Activated CD8-positive, alpha-beta memory T cell treated with anti-CD3 and anti-CD28 coated beads, Interleukin-2, amount 50 U/mL, for 4 hours (primary cell): ENCODE results near the gene ANAPC7.
A peak's percentile ranks its signal among the peaks of the same experiment; 100 is the strongest.
"Not testable (repeated sequence)": the region's sequence is repeated elsewhere in the genome, so short reads cannot be mapped to it uniquely, and the experiment has no call there.

ENCODE experiments used
- DNase-seq: peaks from one replicate; pipeline ENCODE4 v3.0.0-alpha.2; 2020

The ANAPC7 gene, protein sequence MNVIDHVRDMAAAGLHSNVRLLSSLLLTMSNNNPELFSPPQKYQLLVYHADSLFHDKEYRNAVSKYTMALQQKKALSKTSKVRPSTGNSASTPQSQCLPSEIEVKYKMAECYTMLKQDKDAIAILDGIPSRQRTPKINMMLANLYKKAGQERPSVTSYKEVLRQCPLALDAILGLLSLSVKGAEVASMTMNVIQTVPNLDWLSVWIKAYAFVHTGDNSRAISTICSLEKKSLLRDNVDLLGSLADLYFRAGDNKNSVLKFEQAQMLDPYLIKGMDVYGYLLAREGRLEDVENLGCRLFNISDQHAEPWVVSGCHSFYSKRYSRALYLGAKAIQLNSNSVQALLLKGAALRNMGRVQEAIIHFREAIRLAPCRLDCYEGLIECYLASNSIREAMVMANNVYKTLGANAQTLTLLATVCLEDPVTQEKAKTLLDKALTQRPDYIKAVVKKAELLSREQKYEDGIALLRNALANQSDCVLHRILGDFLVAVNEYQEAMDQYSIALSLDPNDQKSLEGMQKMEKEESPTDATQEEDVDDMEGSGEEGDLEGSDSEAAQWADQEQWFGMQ

DNA sequence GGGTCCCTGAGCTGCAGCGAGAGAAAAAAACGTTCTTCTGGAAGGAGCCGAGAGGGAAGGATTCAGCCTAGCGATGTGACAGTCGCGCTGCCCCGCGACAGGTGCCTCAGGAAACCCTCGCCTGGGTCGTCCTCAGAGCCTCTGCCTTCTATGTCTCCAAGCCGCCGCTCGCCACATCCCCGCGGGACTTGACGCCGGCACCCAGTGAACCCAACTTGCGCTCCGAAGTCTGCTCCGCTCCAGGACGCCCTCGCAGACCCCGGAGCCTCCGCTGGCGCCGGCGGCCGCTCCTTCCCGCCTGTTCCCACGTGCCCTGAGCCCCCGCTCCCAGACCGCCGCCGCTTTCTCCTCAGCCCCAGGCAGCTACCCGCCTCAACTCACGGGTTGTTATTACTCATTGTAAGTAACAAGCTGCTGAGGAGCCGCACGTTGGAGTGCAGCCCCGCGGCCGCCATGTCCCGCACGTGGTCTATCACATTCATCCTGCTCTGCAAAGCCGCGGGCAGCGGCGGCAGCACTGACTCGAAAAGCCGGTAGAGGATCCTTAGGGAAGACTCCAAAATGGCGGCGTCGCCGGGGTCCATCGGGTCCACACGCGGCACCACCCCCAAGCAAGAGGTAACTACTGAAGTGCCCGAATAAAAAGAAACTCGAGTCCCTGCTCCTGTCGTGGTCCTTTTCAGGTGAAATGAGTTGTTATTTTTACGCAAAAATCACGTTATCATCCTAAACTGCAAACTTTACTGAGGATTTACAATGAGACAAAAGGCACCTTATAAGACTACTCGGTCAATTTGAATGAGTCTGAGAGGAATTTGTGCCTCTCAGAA is at the start of gene ANAPC7:
Gene ANAPC7, minus strand, starts transcription at position 563 of the 830 bp plus-strand sequence. Its CDS starts 81 bp downstream, at position 482.
- peak; percentile 84 for DNase-seq

DNA sequence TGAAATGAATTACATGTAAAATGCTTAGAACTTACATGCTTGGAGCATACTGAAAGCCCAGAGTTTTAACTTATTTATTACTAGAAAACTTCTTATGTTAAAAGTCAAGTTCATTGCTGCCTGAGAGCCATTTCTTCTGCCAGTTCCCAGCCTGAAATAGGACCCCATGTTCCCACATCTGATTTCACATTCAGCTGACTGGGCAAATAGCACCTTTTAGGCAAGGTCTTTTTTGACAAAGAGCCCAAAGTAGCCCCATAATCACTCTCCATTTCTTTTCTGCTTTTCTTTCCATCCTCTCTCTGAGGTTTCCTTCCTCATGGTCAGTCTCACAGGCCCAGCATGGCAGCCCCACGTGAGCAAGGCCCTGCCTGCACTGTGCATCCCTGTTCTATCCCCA is 47.8 kb upstream of the ANAPC7 start:
- DNase-seq = no peak

DNA sequence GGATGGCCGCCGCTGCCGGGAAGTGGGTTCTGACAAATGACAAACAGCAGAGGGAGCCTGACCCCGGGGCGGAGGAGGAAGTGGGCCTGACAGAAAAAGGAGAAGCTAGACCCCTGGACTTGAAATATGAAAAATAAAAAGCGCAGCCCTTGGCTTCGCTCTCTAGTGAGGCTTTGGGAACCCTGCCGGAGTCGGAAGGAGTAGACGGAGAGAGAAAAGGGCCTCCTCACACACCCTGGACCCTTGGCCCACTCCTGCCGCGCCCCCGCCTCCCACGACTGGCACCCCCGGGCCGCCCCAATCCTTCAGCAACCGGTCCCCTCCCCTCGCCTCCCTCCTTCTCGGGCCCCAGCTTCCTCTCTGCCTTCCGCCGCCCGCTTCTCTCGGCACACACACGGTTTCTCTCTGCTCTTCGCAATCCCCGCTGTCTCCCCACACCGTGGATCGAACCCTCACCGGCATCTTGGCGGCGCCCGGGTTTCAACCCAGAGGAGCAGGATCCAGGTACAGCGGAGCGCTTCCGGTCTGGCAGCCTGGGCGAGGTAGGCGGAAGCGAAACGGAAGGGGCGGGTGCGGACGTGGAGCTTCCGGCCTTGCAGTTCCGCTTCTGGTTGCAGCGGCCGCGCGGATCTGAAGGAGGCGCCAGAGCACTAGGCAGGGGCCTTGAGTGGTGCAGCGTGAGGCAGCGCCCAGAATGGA is 46.4 kb upstream of the ANAPC7 start, which contains the start of gene ARPC3:
Gene ARPC3, minus strand, starts transcription at position 539 of the 699 bp plus-strand sequence. Its CDS starts 77 bp downstream, at position 462.
- DNase-seq = peak; percentile 94

DNA sequence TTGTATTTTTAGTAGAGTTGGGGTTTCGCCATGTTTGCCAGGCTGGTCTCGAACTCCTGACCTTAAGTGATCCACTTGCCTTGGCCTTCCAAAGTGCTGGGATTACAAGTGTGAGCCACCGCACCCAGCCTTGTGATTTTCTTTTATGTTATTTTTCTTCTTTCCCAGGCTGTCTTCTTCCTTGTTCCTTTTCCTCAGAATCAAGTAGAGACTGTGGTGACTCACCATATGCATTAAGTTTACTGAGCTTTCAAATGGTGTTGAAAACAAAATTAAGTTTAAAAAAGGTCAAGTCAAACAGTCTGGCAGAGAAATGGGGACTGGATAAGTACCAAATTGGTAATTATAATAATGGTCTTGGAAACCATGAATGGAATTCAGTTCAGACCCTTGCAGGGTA is 40.9 kb upstream of the ANAPC7 start:
- no peak for DNase-seq

DNA sequence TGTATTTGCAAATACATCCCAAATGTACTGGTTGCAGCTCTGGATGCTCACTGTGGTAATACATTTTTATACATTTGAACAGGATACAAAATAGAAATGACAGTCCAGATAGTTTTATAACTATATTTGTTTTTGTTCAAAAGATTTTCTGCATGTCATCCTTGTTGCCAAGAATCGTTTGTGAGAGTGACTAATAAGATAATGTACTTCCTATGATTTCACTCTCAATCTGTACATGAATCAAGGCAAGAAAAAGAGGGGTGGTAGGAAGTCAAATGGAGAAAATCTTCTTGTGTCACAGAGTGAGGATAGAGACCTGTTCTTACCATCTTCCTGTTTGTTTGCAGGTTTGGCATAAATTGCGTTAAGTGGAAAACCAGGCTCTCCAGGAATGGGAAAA is 32.7 kb upstream of the ANAPC7 start:
- DNase-seq = no peak

DNA sequence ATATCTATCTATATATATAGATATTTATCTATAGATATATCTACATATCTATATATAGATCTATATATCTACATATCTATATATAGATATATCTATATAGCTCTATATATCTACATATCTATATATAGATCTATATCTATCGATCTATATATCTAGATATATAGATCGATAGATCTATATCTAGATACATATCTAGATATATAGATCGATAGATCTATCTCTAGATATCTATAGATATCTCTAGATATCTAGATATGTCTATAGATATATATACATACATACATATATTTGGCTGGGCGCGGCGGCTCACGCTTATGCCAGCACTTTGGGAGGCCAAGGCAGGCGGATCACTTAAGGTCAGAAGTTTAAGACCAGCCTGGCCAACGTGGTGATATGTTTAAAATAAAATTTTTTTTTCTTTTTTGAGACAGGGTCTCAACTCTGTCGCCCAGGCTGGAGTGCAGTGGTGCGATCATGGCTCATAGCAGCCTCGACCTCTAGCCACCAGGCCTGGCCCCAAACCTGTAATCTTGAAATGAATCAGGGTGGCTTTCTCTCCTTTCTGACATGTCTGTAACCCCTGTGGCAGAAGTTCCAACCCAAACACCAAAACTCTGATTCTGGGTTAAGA is 28.6 kb upstream of the ANAPC7 start:
- DNase-seq = no peak

DNA sequence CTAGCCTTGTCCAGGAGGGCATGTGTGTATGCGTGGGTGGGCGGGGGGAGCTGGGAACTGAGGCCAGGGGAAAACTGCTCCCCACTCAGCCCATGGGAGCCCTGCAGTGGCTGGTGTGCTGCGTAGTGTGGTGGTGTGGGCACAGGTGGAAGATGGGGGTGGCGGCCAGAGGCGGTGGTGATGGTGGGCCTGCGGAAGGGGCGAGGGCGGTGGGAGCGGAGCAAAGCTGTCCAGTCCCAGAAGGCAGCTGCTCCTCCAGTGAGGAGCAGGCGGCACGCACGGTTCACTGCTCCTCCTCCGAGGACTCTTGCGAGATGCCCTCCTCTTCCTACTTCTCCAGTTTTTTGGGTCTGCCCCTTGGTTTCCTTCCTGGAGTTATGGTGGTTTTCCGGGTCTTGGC is 26.2 kb upstream of the ANAPC7 start:
- DNase-seq = not testable (repeated sequence)

DNA sequence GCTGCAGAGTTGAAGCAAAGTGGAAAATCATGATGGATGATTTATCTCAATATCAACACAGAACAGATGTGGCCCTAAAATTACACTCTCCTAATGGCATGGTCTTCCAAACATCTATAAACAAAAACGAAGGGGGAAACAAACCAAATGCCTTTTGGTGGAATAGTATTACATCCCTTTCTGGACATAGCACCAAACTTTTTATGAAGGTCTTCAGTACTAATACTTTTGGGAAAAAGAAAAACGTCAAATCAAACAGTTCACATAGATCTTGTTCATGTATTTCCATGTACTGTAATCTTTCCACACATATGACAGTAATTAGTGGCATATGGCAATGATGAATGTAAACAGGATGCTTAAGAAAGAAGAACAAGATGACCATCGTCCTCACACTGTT is 22.9 kb upstream of the ANAPC7 start:
- DNase-seq = no peak

DNA sequence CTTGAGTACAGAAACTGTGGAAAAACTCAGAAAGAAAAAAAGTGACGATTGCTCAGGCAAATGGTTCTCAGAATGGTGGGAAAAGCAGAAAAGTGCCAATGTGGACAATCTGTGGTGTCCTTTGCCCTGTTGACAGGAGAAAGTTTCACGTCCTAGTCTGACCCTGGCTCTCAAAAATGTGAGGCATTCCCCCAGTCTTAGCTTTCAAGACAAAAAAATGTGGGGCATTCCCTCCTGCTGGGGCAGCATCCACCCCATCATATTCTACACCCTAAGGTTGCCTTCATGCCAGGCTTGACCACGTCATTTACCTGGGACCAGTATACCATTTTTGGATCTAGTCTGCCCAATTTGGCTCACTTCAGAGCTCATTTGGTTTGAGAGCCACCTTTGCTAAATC is 20.7 kb upstream of the ANAPC7 start:
- no peak for DNase-seq

DNA sequence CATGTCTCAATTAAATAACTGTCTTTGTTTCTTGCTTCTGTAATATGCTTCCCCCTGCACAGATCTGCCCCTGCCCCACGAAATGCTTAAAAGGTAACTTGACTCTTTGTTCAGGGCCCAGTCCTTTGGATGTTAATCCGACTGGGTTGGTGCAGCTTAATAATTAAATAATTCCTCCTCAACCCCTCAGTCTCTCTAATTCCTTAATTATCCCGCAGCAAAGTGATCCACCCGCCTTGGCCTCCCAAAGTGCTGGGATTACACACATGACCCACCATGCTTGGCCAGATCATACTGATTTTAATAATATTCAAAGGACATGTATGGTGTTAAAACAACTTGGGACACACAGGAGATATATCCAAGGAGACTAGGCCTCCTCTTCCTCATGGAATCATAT is 18.2 kb upstream of the ANAPC7 start:
- DNase-seq = no peak

DNA sequence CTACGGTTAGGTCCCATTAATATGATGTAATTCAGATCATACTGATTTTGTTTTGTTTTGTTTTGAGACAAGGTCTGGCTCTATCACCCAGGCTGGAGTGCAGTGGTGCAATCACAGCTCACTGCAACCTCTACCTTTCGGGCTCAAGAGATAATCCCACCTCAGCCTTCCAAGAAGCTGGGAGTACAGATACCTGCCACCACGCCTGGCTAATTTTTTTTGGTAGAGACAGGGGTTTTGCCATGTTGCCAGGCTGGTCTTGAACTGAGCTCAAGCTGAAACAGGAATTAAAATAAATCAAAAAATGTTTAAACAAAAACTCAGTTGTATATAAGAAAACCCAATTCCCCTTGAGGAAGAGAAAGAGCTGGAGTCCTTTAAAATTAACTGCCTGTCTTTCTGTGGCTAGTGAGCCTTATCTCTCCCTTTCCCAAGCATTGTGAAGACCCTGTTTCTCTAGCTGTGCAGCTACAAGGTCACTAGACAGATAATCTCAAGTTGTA is 17.7 kb upstream of the ANAPC7 start:
- DNase-seq = no peak

DNA sequence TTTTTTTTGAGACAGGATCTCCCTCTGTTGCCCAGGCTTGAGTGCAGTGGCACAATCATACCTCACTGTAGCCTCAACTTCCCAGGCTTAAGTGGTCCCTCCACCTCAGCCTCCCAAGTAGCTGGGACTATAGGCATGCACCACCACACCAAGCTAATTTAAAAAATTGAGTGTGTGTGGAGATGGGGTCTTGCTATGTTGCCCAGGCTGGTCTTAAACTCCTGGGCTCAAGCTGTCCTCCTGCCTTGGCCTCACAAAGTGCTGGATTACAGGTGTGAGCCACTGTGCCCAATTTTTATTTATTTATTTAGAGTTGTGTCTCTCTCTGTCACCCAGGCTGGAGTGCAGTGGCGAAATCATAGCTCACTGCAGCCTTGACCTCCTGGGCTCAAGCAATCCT is 17.1 kb upstream of the ANAPC7 start:
- DNase-seq = not testable (repeated sequence)

DNA sequence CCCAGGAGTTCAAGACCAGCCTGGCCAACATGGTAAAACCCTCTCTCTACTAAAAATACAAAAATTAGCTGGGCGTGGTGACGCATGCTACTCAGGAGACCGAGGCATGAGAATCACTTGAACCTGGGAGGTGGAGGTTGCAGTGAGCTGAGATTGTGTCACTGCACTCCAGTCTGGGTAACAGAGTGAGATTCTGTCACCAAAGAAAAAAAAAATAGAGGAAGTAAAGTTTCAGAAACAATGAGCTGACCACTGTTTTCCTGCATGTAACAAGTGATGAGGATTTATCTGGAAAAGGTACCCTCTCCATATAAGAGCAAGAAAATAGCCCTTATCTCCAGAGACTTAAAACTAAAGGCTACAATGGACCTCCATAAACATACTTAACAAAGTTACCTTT is 13.6 kb upstream of the ANAPC7 start:
- not testable (repeated sequence) for DNase-seq

DNA sequence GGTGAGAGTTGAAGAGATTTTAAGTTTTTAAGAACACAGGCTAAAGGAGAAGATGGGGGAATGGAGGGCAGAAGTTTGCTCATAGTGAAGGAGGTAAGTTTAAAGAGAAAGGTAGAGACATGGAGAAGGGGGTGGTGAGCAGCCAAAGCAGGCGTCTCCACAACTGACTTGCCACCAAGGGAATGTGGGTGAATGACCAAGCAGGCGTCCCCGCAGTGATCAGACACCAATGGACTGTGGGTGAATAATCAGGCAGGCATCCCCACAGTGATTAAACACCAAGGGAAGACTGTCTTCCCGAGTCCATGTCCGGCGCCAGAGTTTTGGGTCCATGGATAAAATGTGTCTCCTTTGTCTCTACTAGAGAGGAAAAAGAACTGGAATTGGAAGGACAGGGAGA is 6.6 kb upstream of the ANAPC7 start:
- DNase-seq = not testable (repeated sequence)

DNA sequence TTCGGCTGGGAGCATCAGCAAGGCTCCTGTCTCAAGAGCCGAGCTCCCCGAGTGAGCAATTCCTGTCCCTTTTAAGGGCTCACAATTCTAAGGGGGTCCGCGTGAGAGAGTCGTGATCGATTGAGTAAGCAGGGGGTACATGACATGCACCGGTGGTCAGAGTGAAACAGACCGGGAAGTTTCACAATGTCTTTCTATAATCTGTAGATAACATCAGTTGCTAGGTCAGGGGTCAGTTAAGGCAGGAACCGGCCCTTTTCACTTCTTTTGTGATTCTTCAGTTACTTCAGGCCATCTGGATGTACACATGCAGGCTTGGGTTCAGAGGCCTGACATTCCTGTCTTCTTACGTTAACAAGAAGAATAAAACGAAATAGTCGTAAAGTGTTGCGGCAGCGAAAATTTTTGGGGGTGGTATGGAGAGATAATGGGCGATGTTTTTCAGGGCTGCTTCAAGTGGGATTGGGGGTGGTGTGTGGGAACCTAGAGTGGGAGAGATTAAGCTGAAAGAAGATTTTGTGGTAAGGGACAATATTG is 1.7 kb upstream of the ANAPC7 start:
- not testable (repeated sequence) for DNase-seq

DNA sequence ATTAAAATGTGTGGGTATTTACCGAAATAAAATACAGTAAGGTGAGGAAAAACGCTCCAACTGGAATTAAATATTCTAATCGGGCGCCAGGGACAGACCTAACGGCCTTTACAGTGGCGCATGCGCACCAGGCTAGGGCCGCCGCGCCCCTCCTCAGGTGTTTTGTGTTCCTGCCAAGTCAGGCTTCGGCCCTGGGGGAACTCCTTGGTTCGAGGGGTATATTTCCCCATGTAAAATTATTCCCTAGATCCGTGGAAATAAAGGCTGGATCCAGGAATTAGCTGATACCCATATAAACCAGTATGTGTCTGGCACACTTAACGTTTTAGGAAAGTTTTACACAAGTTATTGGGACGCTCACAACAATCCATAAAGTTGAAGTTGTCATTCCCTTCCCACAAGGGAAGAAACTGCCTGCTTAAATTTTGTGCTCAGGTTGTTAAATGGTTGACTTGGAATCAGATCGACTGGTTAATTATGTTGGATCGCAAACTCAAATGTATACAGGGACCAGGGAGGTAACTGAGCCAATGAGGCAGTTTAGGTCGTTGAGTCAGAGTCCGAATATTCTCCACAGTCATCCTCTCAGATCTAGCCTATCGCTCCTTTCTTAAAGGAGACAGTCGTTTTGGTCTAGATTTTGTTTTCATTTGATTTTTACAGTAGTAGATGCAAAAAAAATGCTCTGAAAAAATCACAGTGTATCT is 621 bp upstream of the ANAPC7 start:
- DNase-seq = peak; percentile 80

DNA sequence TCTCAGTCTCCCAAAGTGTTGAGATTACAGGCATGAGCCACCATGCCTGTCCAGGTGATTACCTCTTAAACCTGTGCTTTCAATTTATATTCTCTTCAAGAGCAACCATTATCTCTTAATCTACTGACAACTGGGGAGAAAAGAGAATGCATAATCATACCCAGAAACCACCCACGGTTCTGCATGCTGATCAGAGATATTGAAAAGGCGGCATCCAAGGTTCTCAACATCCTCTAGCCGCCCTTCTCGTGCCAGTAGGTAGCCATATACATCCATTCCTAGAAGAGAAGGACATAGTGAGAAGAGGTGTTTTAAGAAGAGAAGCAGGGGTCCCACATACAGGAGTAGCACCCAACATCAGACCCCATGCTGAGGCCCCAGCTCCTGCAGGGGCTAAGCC is 20.8 kb downstream of the ANAPC7 start:
- no peak for DNase-seq

DNA sequence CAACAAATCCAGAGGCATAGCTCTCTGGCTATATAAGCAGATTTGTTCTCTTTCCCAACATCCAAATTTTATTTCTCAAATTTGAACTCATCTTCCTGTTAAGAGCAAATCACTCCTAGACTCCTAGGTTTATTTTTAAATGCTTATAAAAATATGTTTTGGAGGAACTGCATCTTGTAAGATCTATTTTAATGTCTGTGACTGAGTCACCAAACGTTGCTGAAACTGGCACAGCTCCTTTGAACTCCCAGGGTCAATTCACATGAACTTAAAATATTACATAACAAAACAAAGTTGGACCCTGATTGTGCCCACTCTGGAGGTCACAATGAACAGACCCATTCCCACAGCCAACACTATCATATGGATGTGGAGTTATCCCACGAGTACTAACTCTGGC is 23.9 kb downstream of the ANAPC7 start:
- DNase-seq = no peak

DNA sequence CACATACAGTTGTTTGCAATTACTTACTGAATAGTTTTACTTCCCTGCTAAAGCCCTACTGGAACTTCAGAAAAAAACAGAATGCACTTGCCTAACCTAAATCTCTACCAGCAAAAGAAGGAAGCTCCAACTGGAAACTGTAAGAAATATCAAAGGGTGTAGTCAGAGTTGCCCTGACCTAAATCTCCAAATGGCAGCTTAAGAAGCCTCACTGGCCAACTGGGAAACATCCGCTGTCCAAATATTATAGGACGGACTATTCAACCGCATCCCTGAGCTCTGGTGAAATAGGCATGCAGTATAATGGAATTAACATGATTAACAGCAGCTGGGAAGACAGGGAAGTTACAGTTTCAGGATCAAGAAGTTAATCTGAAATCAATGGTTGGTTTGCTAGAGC is 24.3 kb downstream of the ANAPC7 start:
- DNase-seq = no peak

DNA sequence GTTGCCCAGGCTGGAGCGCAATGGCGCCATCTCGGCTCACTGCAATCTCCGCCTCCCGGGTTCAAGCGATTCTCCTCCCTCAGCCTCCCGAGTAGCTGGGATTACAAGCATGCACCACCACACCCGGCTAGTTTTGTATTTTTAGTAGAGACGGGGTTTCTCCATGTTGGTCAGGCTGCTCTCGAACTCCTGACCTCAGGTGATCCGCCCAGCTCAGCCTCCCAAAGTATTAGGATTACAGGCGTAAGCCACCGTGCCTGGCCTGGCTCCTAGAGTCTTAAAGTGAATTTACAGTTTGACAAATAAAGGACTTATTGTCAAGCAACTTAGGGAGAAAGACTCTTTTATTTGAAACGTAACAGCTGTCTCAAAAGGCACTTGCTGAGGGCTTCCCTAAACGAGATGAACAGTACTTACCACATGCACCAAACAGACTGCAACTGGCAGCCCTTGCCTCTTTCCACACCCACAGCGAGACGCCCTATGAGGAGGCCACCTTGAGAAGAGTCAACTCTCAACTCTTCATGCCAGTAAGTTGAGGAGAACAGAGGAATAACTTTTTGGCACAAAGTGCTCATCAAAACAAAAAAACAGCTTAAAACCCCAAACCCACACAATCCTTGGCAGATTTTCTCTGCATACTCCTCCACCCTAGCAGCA is 25.2 kb downstream of the ANAPC7 start:
- DNase-seq = not testable (repeated sequence)
